ENCODE measurements around the gene AK3.
A peak's percentile ranks its signal among the peaks of the same experiment; 100 is the strongest.

AK3 gene

GRCh38 chr9:4689687-4690104 is 51.3 kb downstream of the AK3 start:
- ChIA-PET POLR2A (no interaction called here), CTCF (no interaction called here)
- TF ChIP-seq L3MBTL2 (conservative IDR thresholded peaks at IDR 0.05) (no peak), LEF1 (IDR thresholded peaks at IDR 0.05; ENCODE audit: borderline replicate concordance) (no peak), BHLHE40 (IDR thresholded peaks at IDR 0.05; ENCODE audit: borderline replicate concordance) (no peak)
- no peak for DNase-seq (ENCODE audit: extremely low spot score)

GRCh38 chr9:4689021-4689420 is 52.0 kb downstream of the AK3 start:
- no peak for TF ChIP-seq SP1 (IDR thresholded peaks at IDR 0.05)
- TF ChIP-seq FOXK2 (IDR thresholded peaks at IDR 0.05): no peak
- CTCF ChIA-PET: interaction anchor here (0.6 kb wide), 1 partner anchor 74 kb away, joined by 3 read pairs; no protein-coding TSS in a partner anchor
- no peak for DNase-seq (ENCODE audit: extremely low spot score)
- POLR2A ChIA-PET: interaction anchor here (1.4 kb wide), 1 partner anchor 10 kb away, joined by 4 read pairs; the partner anchor contains the start of gene CDC37L1

GRCh38 chr9:4686584-4686983 is 54.4 kb downstream of the AK3 start:
- POLR2A ChIA-PET: no interaction called here
- TF ChIP-seq FOXM1 (IDR thresholded peaks at IDR 0.05; ENCODE audit: borderline replicate concordance) (no peak), NFRKB (IDR thresholded peaks at IDR 0.05) (no peak), LEF1 (IDR thresholded peaks at IDR 0.05; ENCODE audit: borderline replicate concordance) (no peak)
- no peak for DNase-seq (ENCODE audit: extremely low spot score)
- CTCF ChIA-PET: no interaction called here

- DNase-seq (ENCODE audit: extremely low spot score): no peak
- ChIA-PET POLR2A (no interaction called here), CTCF (no interaction called here)
- TF ChIP-seq FOXM1 (IDR thresholded peaks at IDR 0.05; ENCODE audit: borderline replicate concordance) (no peak), NFRKB (IDR thresholded peaks at IDR 0.05) (no peak)
These were observed 54.9 kb downstream of the AK3 start for GRCh38 chr9:4686112-4686511.

GRCh38 chr9:4684820-4685219 is 56.2 kb downstream of the AK3 start:
- no peak for DNase-seq (ENCODE audit: extremely low spot score)
- CTCF ChIA-PET: no interaction called here
- no peak for TF ChIP-seq NFRKB (IDR thresholded peaks at IDR 0.05)
- POLR2A ChIA-PET: no interaction called here

GRCh38 chr9:4680750-4681149 is 60.3 kb downstream of the AK3 start:
- POLR2A ChIA-PET: no interaction called here
- DNase-seq (ENCODE audit: extremely low spot score): no peak
- no peak for TF ChIP-seq BHLHE40 (IDR thresholded peaks at IDR 0.05; ENCODE audit: borderline replicate concordance)
- CTCF ChIA-PET: no interaction called here

GRCh38 chr9:4680173-4680525 is 60.9 kb downstream of the AK3 start:
- ChIA-PET CTCF (interaction anchor here (1.0 kb wide), 1 partner anchor 66 kb away, joined by 3 read pairs; no protein-coding TSS in a partner anchor), POLR2A (interaction anchor here (1.1 to 1.4 kb wide), 3 partner anchors 17 to 1154 kb away, joined by 3 to 5 read pairs (median 5); partner anchors contain the start of gene PLPP6)
- TF ChIP-seq L3MBTL2 (conservative IDR thresholded peaks at IDR 0.05) (no peak), HDGF (IDR thresholded peaks at IDR 0.05; ENCODE audit: borderline replicate concordance) (no peak), TARDBP (IDR thresholded peaks at IDR 0.05) (no peak), CTBP1 (IDR thresholded peaks at IDR 0.05; ENCODE audit: borderline replicate concordance) (no peak), ZNF384 (IDR thresholded peaks at IDR 0.05) (no peak), ARNT (IDR thresholded peaks at IDR 0.05) (no peak), FOXM1 (IDR thresholded peaks at IDR 0.05; ENCODE audit: borderline replicate concordance) (no peak), SP1 (IDR thresholded peaks at IDR 0.05) (no peak), PKNOX1 (IDR thresholded peaks at IDR 0.05) (no peak)
- DNase-seq (ENCODE audit: extremely low spot score): no peak

- DNase-seq (ENCODE audit: extremely low spot score): peak; percentile 90
- ChIA-PET CTCF (interaction anchor here (0.6 to 1.0 kb wide), 3 partner anchors 13 to 66 kb away, joined by 3 read pairs; partner anchors contain the start of gene SPATA6L), POLR2A (interaction anchor here (0.6 to 1.4 kb wide), 10 partner anchors 9 to 1153 kb away, joined by 3 to 14 read pairs (median 4); partner anchors contain the start of genes PLPP6 and SPATA6L)
- TF ChIP-seq FOXK2 (IDR thresholded peaks at IDR 0.05): no peak
- peak; percentile 60 for TF ChIP-seq L3MBTL2 (conservative IDR thresholded peaks at IDR 0.05)
- no peak for TF ChIP-seq LEF1 (IDR thresholded peaks at IDR 0.05; ENCODE audit: borderline replicate concordance)
- no peak for TF ChIP-seq FOXM1 (IDR thresholded peaks at IDR 0.05; ENCODE audit: borderline replicate concordance)
- peak; percentile 46; the same call in 1 of the 2 replicates for TF ChIP-seq ELF4 (IDR thresholded peaks at IDR 0.05)
- TF ChIP-seq BHLHE40 (IDR thresholded peaks at IDR 0.05; ENCODE audit: borderline replicate concordance): no peak
- no peak for TF ChIP-seq ARNT (IDR thresholded peaks at IDR 0.05)
These were observed 61.5 kb downstream of the AK3 start, which contains the start of gene CDC37L1 for GRCh38 chr9:4679268-4680172. Gene CDC37L1 (plus strand): TSS chr9:4679569. CDS start chr9:4679768, 199 bp downstream.

- no peak for DNase-seq (ENCODE audit: extremely low spot score)
- CTCF ChIA-PET: no interaction called here
- POLR2A ChIA-PET: interaction anchor here (0.9 to 1.4 kb wide), 8 partner anchors 10 to 1152 kb away, joined by 3 to 14 read pairs (median 4); partner anchors contain the start of genes PLPP6 and SPATA6L
- no peak for TF ChIP-seq TARDBP (IDR thresholded peaks at IDR 0.05)
- peak; percentile 84 for TF ChIP-seq L3MBTL2 (conservative IDR thresholded peaks at IDR 0.05)
These were observed 62.2 kb downstream of the AK3 start for GRCh38 chr9:4678679-4679267.

Data from HEK293T (cell line).